NCI-H345 treated with DMSO at 0.1 percent for 48 hours (cell line): ENCODE measurements around the gene ZNF275.
A peak's percentile ranks its signal among the peaks of the same experiment; 100 is the strongest.
"Not testable (repeated sequence)": the region's sequence is repeated elsewhere in the genome, so short reads cannot be mapped to it uniquely, and the experiment has no call there.

Source experiments
- DNase-seq: peaks from one replicate; lab custom pipeline; 2025; ENCODE audit not compliant: unreplicated experiment; lab: John Stamatoyannopoulos, UW

The ZNF275 gene

GRCh38 chrX:153318811-153319210 lies 15.1 kb upstream of the ZNF275 start:
- DNase-seq: no peak

GRCh38 chrX:153319295-153320046 lies 14.5 kb upstream of the ZNF275 start:
- no peak for DNase-seq

- DNase-seq: not testable (repeated sequence)
Observed at GRCh38 chrX:153320047-153320443, 13.9 kb upstream of the ZNF275 start.

- no peak for DNase-seq
Observed at GRCh38 chrX:153320555-153321184, 13.3 kb upstream of the ZNF275 start.

GRCh38 chrX:153321381-153322124 lies 12.4 kb upstream of the ZNF275 start, which contains the start of gene PNMA6F:
Gene PNMA6F, minus strand, starts transcription at chrX:153321767. Its CDS starts 1,093 bp downstream, at chrX:153320674.
- no peak for DNase-seq

GRCh38 chrX:153327561-153327960 lies 6.4 kb upstream of the ZNF275 start:
- DNase-seq: no peak

GRCh38 chrX:153333266-153333665 lies 687 bp upstream of the ZNF275 start:
- no peak for DNase-seq

GRCh38 chrX:153334654-153335295 lies 822 bp downstream of the ZNF275 start:
- no peak for DNase-seq

- DNase-seq: no peak
Observed at GRCh38 chrX:153336121-153336894, 2.4 kb downstream of the ZNF275 start.

GRCh38 chrX:153336988-153337387 lies 3.0 kb downstream of the ZNF275 start:
- no peak for DNase-seq

- DNase-seq: no peak
Observed at GRCh38 chrX:153338836-153339235, 4.9 kb downstream of the ZNF275 start.

GRCh38 chrX:153339662-153340061 lies 5.7 kb downstream of the ZNF275 start:
- no peak for DNase-seq

- DNase-seq: no peak
Observed at GRCh38 chrX:153340111-153340510, 6.2 kb downstream of the ZNF275 start.

- no peak for DNase-seq
Observed at GRCh38 chrX:153342762-153343558, 9.0 kb downstream of the ZNF275 start.

- DNase-seq: no peak
Observed at GRCh38 chrX:153343674-153344073, 9.7 kb downstream of the ZNF275 start.

GRCh38 chrX:153347530-153347929 lies 13.6 kb downstream of the ZNF275 start:
- DNase-seq: no peak

GRCh38 chrX:153348421-153348820 lies 14.5 kb downstream of the ZNF275 start:
- DNase-seq: no peak

- no peak for DNase-seq
Observed at GRCh38 chrX:153349952-153350351, 16.0 kb downstream of the ZNF275 start.

GRCh38 chrX:153351981-153352380 lies 18.0 kb downstream of the ZNF275 start:
- peak; percentile 43 for DNase-seq

- no peak for DNase-seq
Observed at GRCh38 chrX:153352858-153353257, 18.9 kb downstream of the ZNF275 start.
